LNCaP clone FGC (cell line): ENCODE results near the gene IQSEC1.
A peak's percentile ranks its signal among the peaks of the same experiment; 100 is the strongest.

Experiments used
- DNase-seq: peaks from one replicate; pipeline ENCODE4 v3.0.0-alpha.2; 2011; ENCODE audit warnings: low read depth
- H3K4me3 ChIP-seq: 2 replicates; pipeline ENCODE4 v1.5.1; 2011; ENCODE audit warnings: mild to moderate bottlenecking, low read depth, low read length, control low read depth
- CTCF ChIP-seq: IDR thresholded peaks from 2 replicates; pipeline ENCODE4 v1.5.1; 2012; ENCODE audit warnings: mild to moderate bottlenecking; ENCODE audit not compliant: control insufficient read depth, insufficient read depth; ENCODE audit errors: extremely low read depth

Gene IQSEC1

GRCh38 chr3:12979151-12979946 lies 93.9 kb downstream of the IQSEC1 start:
- peak; percentile 35 for DNase-seq
- no peak overlapping the region for H3K4me3 ChIP-seq
- TF ChIP-seq CTCF, result no peak

DNA sequence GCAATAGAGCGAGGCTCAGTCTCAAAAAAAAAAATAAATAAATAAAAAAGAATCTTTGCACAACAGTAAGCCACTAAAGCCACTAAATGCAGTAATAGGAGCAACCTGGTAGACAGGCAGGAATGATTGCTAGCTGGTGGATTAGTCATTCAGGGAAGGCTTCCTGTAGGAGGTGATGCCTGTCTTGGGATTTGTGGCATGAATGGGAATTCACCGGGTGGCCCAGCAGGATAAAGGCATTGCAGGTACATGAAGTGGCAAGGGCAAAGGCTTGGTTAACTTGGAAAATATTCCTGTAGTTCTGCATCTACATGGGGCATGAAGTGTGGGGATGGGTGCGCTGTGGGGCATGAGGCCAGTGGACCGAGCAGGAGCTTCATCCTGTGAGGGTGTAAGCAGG lies 94.5 kb downstream of the IQSEC1 start:
- H3K4me3 ChIP-seq, result no peak overlapping the region
- DNase-seq, result no peak
- no peak for TF ChIP-seq CTCF

GRCh38 chr3:12977117-12977808 lies 96.0 kb downstream of the IQSEC1 start:
- DNase-seq, result no peak
- TF ChIP-seq CTCF, result no peak
- no peak overlapping the region for H3K4me3 ChIP-seq

DNA sequence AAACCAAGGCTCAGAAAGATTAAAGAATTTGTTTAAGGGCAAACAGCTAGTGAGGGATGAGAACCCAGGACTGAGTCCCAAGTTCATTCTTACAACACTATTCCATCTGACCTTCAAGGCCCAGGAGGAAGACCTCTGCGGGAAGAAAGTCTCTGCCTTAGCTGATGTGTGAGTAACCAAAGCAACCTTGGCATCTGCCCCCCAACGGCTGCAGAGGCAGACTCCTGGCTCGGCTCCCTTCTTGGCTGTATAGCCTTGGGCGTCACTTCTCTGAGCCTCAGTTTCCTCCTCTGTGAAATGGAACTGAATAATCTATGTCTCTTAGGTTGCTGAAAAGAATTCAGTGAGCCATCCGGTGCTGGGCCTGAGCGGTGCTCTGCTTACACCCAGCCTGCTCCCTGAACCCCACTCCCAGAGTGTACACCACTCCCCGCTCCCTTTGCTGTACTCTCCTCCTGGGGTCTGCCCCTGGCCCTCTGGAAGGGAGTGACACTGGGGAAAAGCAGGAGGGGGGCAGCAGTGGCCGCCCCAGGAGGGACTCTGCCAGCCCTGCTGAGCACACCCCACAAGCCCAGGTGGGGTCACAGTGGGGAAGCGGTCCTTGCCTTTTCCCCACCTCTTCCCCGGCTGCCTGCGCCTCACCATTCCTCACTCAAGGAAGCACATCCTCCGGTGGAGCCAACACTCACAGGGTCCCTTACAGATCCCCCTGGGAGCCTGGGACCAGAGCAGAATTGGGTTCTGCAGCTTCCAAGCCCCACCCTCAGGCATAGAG lies 97.3 kb downstream of the IQSEC1 start:
- DNase-seq, result no peak
- H3K4me3 ChIP-seq, result no peak overlapping the region
- TF ChIP-seq CTCF, result no peak

DNA sequence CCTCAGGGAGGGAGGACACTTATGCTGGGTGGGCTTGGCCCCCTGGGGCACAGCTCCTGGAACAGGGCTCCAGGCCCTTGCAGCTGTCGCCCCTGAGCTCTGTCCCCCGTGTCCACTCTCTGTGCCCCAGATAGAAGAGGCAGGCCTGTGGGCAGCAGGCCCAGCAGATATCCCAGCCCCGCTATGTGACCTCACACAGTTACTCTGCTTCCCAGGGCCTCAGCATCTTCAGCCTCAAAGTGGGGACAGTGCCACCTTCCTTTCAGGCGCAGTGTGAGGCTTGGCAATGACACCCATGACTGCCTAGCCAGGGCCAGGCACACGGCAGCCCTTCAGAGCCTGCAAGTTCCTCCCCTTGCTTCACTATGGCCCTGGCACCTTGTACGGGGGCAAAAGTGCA lies 98.4 kb downstream of the IQSEC1 start:
- no peak overlapping the region for H3K4me3 ChIP-seq
- no peak for DNase-seq
- TF ChIP-seq CTCF, result no peak

GRCh38 chr3:12974334-12974733 lies 98.9 kb downstream of the IQSEC1 start:
- H3K4me3 ChIP-seq, result no peak overlapping the region
- no peak for DNase-seq
- TF ChIP-seq CTCF, result no peak
